NOMO-1 treated with dmso at 0.1 percent for 144 hours (cell line): Measurements from ENCODE around the gene TP53I11.

Experiments used
- DNase-seq: peaks from one replicate; lab custom pipeline; 2025; ENCODE audit not compliant: unreplicated experiment; lab: John Stamatoyannopoulos, UW

The TP53I11 gene

DNA sequence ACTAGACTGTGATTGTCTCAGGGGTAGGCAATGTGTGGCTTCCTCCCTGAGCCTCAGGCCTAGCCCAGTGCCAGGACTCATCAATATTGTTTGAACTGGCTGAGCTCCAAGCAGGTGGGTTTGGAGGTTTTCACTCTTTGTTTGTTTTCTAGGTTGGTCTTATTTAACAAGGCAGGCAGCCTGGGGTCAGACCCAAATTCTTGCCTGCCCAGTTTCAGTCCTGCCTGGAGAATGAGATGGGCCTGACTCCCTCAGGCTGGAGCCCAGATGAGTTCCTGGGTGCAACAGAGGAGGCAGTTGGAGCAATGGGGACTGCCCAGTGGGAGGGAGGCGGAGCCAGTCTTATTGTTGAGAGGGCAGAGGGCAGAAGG is 28.3 kb upstream of the TP53I11 start:
- DNase-seq = no peak

DNA sequence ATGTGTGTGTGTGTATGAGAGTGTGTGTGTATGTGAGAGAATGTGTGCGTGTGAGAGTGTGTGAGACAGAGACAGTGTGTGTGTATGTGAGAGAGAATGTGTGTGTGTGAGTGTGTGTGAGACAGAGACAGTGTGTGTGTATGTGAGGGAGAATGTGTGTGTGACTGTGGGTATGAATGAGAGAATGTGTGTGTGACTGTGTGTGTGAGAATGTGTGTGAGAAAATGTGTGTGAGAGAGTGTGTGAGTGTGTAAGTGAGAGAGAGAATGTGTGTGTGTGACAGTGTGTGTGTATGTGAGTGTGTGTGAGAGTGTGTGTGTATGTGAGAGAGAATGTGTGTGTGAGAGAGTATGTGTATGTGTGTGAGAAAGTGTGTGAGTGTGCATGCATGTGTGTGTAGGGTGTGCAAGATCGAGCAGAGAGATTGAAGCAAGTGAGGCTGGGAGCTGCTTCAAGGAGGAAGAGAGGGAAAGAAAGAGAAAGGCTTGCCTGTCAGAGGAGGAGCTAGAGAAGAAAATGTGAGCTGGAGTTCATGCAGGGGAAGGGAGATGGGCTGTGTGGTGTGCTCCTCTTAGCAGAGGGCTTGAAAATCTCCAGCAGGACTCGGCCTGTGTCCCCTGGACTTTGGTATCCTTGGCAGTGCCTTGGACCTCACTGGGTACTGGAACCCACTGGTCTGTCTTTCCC is 27.7 kb upstream of the TP53I11 start:
- DNase-seq = no peak

DNA sequence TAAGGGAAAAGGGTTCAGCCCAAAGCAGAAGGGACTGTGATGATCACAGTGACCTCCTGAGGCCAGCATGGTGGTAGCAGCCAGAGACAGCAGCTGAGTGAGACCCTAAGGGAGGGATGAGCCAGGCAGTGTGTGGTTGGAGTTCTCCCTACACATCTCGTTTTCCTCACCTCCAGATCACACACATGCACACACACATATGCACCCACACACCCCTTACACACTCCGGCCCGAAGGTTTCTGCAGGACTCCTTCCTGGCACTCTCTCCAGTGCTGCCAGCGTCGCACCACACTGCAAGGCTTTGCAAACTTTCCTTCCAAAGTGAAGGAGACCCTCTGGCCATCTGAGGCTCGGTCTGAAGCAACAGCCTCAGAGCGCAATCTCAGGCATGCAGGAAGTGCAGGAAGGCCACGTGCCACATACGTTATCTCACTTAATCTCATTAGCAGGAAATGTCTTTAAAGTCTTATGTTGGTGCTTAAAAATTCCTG is 26.9 kb upstream of the TP53I11 start:
- DNase-seq = no peak

DNA sequence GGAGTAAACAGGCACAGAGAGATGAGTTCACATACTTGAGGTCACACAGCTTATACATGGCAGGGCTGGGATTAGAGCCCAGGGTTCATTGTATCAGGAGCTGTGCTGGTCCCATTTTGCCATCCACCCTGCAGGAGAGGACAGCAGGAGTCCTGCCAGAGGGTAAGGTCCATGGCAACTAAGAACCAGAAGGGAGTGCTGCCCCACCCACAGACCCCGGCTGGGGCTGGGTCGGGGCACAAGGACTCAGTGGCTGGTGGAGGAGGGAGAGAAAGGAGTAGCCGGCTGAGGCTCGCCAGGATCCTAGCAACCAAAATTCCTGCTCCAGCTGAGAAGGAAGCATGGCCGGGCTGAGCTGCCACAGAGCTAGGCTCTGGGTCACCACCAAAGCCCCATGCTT is 25.9 kb upstream of the TP53I11 start:
- DNase-seq = no peak

DNA sequence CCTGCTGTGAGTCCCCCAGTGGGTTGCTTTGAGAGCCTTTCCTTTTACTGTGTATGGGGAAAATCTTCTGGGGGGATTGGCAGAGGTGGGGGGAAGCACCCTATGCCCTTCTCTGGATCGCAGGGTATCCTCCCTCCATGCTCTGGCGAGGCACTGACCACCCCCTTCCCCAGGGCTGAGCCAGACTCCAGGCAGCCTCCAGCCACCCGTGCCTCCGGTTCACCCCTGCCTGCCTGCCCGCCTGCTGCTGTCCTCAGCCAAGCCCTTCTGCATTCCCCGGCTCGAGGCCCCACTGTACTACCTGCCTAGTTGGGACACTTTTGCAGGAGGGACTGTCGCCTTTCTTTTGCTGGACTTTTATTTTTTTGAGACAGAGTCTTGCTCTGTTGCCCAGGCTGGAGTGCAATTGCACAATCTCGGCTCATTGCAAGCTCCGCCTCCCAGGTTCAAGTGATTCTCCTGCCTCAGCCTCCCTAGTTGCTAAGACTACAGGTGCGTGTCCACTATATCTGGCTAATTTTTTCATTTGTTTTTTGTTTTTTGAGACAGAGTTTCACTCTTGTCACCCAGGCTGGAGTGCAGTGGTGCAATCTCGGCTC is 23.8 kb upstream of the TP53I11 start:
- no peak for DNase-seq

DNA sequence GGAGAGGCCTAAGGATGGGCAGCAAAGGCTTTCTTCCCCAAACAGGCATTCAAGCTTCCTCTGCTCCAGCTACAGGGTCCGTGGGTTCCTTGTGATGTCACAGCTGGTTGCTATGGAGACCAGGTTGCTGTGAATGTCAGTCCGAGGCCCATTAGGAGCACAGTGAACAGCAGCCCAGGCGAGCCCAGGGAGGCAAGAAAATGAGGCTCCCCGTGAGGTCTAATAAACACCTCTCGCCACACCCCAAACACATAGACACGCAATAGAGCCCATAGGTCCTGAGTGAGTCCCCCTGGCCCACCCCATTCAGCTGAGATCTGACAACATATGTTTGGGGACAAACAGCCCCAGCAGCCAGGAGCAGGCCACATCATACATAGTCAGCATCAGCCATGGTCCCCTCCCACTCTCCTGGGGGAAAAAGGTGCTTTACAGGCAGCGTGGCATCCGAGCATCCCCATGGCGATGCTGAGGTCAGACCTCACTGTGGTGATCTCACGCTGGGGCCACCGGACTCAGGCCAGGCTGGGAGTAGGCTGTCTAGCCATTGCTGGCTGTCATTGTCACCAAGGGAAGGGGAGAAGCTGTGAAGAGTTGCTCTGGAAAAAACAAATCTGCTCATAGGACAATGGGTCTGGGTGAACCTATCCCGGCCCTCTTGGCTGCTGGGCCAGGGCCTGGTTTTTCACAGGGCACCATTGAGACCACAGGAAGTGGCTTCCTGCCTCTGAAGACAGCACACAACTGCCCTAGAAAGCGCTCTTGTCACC is 23.1 kb upstream of the TP53I11 start:
- DNase-seq = no peak

DNA sequence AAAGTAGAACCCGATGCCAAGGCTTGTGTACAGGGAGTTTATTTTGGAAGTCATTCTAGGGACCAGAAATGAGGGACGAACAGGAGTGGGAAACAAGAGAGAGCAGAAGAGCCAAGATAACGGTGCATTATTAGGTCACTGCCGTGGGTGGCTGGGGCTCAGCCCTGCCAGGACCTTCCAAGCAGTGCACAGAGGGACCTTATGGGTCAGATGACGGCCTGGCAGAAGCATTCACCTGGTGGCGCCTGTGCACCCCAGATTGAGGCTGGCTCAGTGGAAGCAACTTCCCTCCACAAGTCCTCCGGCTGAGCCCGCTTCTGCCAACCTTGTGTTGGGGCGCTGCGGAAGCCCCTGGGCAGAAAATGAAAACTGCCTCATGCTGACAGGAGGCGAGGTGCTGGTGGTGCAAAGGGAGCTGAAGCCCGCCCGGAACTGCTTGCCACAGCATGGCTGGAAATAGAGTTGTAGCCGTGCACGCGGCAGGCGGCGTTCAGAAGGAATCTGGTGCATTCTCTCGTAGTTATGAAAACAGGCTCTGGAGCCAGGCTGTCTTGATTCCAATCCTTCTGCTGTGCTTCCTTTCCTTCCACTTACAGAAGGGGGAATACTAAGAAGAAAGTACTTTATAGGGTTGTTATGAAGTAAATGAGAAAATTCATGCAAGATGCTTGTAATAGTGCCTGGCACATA is 22.2 kb upstream of the TP53I11 start:
- no peak for DNase-seq

DNA sequence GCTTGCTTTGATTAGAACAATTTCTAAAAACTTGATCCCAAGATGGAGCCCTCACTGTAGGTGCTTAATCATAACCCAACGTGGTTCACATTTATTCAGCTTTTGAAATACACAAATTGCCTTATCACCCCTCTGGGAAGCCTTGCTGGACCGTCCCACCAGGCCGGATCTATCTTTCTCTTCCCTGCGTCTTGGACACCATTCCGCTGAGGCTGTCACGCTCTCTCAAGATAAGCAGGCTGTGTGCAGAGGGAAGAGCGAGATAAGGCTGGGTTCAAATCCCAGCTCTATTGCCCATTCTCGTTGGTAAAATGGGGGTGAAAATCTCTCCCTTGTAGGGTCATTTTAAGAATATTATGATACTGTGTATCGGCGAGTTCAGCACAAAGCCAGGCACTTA is 20.5 kb upstream of the TP53I11 start:
- no peak for DNase-seq

DNA sequence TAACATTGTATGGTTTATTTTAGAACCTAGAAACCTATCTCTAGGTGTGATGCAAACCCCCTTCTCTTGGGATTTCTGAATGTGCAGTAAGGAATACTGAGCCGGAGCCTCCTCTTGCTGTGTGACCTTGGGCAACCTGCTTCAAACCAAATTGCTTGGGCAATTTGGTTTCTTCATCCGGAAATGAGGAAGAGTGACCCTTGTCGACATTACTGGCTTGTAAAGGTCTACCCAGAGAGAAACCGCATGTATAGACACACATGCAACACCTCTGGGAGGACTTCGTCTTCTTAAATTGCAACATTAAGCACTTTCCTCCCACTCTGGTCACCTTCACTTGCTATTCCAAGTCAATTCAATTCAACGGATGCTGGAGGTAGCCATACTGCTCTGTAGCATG is 19.6 kb upstream of the TP53I11 start:
- peak; percentile 65 for DNase-seq

DNA sequence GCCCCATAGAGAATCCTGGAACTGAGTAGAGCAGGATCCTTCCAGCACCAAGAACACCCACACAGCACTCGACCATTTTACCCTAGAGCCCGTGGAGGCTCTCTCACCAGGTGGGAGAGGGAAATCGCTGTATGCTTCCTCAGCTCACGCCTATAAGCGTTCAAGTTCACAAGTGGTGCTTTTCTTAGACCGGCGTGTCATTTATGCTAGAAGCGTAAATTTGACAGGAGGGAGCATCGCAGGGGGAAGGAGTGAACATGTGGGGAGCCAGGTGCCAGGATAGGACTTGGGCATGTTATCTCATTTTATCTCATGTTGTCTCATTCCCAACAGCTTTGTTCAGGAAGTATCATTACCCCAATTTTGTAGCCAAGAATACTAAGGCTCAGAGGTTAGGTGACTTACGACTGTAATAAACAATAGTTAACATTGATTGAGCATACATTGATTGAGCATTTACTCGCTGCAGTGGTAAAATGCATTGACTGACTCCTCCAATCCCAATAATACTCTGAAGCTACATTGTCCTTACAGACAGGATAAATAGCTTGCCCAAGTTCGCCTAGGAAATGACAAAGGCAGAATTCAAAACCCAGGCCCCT is 19.1 kb upstream of the TP53I11 start:
- DNase-seq = no peak

DNA sequence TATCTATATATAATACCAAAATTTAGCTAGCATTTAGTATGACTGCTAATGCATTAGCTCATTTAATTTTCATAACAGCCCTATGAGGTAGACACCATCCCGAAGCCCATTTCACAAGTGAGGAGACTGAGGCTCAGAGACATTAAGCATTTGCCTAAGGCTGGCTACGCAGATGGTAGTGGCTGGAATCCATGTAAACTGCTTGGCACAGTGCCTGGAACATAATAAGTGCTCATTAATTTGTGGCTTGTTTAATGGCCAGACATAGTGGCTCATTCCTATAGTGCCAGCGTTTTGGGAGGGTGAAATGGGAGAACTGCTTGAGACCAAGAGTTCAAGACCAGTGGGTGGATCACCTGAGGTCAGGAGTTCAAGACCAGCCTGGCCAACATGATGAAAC is 17.8 kb upstream of the TP53I11 start:
- DNase-seq = no peak

DNA sequence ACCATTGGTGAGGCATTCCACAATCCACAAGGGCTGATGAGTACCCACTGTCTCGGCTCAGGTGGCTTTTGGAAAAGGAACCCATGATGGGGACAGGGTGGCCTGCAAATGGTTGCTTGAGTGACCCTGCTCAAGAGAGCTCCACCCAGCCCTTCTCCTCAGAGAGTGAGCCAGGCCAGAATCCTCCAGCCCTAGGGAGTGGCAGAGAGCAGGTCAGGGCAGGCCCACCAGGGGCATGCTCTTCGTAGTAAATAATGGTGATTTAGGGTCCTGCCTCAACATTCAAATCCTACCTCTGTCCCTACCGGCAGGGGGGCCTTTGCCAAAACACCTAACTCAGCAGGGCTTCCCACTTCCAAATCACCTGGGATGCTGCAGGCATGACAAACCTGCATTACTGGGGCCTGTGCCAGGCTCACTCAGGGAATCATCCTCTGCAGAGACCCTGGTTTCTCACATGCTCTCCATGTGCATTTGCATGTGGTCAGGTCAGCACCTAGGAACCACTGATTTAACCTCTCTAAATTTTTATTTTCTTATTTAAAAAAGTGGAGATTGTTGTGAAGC is 17.3 kb upstream of the TP53I11 start:
- DNase-seq = no peak

DNA sequence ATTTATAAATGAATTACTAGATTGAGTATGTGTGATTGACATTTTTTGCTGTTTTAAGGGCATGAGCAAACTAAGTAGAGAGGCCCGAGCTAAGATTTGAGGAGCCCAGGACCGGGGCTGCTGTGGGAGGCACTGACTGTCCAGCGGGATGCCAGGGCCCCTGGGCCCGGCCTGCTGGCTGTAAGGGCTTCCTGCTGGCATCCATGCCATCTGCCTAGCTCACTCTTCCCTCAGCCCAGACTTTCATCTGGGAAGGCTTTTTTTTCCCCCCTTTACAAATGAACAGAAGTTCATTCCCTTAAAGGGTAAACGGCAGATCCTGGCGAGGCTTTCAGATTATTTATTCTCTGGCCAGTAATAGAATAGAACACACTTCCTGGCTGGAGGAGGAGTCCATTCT is 16.0 kb upstream of the TP53I11 start:
- no peak for DNase-seq

DNA sequence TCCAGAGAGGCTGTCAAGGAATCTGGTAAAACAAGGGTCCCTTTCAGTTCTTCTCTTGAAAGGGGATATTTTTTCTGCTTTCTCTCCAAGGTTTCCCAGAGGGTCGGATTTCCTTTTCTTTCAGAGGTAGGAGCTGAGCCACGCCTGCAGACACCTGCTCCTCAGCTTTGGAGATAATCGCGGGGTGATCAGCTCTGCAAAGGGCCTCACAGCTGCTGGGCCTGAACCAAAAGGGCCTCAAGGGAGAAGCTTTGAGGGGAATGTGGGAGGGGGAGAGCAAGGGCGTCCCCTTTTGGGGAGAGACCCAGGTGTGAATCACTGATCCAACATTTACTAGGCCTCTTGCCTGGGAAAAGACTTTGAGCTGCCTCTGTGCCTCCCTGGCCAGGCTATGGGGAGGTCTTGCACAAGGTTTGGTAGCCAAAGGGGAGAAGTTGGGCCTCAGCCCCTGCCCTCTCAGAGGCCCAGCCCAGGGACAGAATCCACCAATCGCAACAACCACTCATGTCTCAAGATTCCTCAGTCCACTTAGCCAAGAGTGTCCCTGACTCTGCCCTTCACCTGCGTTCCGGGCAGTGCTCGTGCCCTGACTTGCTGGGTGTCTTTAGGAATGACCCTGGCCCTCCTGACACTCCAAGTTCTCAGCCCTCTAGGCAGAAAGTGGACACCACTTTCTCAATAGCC is 14.0 kb upstream of the TP53I11 start:
- no peak for DNase-seq

DNA sequence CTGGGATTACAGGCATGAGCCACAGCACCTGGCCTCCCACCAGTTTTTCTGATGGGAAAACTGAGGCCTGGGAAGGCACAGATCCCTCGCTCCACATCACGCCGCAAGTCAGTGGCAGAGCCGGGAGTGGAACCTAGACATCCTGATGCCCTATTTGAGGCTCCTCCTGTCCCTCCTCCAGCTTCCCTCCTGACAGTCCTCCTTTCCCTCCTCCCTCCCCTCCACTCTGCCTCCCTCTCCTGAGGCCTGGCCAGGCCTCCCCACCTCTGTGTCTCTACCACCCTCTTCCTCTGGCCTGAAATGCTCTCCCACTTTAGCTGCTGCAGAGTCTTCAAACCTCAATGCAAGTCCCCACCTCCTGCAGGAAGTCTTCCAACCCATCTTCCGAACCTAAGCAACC is 13.3 kb upstream of the TP53I11 start:
- DNase-seq = no peak

DNA sequence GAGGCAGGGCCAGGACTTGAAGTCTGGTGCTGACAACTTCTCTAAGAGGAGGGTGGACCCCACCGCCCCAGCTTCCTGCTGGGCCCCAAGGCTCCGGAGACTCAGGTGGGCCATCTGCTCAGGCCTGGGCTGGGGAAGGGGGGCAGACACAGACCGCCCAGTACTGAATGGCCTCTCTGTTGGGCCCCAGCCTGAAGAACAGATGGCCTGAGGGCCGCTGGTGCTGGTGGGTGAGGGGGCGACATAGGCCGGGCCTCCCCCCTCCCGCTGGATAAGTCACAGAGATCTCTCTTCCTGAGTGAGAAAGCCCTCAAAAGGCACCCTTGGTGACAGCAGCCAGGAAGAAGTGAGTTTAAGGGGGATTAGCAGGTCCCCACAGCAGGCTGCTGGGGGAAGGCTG is 12.5 kb upstream of the TP53I11 start:
- DNase-seq = no peak

DNA sequence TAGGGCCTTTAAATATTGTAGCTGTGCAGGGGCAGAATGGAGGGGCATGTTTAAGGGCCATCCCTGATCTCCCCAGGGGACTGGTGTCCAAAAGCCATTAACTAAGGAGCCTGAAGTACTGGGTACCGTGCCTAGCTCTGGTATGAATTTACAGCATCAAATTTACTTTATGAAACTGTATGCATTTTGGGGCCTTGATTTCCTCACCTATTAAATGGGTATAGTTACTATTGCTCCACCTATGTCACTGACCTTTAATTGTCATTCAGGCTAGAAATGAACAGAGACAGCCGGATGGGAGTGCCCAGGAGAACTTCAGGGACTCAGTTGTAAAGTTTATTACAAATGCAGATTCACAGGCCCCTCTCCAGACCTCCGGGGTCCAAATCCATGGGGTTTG is 11.8 kb upstream of the TP53I11 start:
- DNase-seq = no peak

DNA sequence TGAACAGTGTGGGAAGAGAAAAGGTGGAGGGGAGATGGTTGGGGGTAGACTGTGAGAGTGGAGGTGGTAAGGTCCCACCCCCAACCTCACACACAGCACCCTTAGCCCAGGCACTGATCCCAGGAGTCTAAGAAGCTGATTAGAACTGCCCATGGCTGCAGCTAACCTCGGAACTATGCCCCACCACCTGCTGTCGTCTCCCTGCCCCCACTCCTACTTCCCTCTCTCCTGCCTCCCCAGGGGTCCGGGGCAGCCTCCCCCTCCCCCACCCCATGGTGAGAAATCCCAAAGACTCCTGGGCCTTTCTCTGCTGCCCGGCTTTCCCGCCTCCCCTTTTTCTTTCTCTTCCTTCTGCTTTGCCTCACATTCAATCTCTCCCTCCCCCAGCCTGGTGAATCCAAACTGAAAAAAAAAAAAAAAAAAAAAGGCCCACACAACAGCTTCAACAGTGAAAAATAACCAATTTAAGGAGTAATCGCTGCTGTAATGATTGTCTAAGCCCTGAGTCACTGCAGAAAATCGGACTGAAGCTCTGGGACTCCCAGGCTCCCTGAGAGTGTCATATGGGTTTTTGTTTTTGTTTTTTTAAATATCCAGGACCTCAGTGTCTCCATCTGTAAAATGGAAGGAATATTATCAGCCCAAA is 9.6 kb upstream of the TP53I11 start:
- no peak for DNase-seq

DNA sequence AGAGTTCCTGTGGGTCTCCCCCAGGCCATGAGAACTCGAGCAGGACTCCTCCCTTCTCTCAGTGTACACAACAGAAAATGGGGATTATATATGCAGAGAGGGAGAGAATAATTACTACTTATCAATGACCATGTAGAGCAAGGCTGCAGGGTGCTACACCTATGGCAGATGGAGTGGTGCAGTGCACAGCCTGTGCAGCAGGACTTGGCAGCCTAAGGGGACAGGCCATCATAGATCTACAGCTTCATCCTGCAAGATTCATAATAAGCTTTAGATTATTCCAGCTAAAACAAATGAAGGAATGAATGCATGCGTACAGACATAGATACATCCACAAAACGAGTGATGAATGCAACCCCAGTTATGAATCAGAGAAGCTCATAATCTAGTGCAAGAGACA is 8.4 kb upstream of the TP53I11 start:
- no peak for DNase-seq
